Measurements from ENCODE around the gene MID2.
"Not testable (repeated sequence)": the region's sequence is repeated elsewhere in the genome, so short reads cannot be mapped to it uniquely, and the experiment has no call there.

The MID2 gene

DNA sequence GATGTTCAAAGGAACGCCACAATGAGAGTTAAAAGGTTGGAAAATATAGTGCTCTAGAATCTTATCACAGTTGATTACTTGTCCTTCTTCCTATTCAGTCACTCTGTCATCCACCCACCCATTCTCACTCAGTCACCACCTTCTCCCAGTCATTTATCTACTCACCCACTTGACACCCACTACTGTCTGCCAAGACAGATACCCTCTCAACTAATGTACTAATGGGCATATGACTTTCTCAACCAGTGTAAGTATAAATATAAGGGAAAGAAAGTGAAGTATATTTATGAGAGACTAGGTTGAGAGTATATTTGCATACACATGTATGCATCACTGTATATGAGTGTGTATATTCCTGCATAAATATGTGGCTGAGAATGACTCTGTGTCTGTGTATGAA, 20.0 kb downstream of the MID2 start:
- DNase-seq, result no peak

GRCh38 chrX:107848591-107848990, 22.9 kb downstream of the MID2 start:
- DNase-seq, result no peak

DNA sequence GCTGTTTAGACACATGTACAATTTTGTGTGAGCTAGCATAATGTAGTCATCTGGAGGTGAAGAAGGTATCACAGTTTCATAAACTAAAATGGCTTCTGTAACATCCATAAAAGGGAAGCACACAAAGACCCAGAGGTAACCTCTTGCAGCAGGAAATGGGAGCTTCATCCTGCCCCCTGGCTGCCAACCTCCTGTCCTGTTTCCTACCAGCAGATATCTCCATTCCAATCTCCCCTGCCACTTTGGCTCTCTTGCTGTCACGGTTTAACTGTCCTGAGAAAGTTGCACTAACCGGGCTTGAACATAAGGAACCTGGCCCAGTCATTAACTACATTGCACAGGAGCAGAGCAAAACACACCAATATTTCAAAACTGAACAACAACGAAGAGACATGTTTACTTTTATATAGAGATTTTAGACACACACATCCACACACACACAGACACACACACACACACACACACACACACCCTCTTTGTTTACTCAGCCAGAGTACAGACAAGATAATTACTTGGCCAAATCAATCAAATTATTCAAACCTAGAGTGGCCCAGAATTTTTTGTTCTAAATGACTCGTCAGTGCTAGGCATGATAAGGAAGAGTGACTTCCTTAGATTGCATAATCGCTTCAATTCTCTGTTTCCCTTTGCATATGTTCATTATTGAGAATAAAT, 24.2 kb downstream of the MID2 start:
- peak; percentile 43 for DNase-seq

DNA sequence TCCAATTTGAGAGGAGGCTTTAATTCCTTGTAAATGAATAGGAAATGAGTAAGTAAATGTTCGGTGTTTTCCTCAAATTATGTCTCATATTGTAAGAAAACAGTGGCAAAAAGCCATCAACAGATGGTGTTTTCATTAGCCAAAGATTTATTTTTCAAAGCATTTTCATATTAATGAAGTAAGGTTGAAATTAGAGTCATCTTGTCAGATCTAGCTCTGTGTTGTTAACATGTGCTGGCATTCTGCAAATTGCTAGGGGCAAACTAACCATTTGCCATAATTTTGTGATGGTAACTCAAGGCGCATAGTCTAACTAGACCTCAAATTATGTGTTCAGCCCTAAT, 24.7 kb downstream of the MID2 start:
- DNase-seq, result no peak

GRCh38 chrX:107851215-107851614, 25.5 kb downstream of the MID2 start:
- no peak for DNase-seq

- DNase-seq, result not testable (repeated sequence)
These were observed 26.0 kb downstream of the MID2 start for GRCh38 chrX:107851665-107852064.

- no peak for DNase-seq
These were observed 30.6 kb downstream of the MID2 start for GRCh38 chrX:107856289-107856688.

DNA sequence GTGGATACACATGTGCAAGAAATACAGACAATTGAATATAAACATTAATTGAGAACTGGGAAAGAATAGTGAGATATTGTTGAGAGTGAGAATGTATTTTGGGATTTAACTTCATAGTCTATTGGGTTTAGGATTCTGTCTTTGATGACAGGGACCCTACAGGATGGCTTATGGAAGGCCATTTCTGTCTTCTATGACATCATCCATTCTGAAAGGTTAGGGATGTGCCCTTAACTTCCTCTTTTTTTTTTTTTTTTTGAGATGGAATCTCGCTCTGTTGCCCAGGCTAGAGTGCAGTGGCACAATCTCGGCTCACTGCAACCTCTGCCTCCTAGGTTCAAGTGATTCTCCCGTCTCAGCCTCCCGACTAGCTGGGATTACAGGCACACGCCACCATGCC, 31.4 kb downstream of the MID2 start:
- DNase-seq, result not testable (repeated sequence)

DNA sequence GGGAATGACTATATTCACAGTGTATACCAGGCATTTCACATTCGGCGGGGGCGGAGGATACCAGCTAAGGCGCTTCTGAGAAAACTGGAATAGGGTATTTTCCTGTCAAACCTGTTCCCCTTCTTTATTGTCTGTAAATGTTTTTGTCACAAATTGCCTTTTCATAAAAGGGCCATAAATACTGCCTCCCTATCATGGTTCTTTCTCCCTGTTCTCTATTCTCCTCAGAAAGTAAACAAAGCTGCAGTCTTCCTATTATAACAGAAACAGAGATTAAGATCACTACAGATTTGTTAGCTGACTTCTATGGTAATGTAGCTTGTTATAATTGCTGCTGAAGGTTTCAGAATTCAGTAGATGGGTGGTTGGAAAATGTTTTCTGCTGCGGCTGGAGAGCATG, 32.2 kb downstream of the MID2 start:
- no peak for DNase-seq

GRCh38 chrX:107861056-107861455, 35.4 kb downstream of the MID2 start:
- DNase-seq, result peak; percentile 8

- DNase-seq, result no peak
These were observed 45.5 kb downstream of the MID2 start for GRCh38 chrX:107871136-107871535.

DNA sequence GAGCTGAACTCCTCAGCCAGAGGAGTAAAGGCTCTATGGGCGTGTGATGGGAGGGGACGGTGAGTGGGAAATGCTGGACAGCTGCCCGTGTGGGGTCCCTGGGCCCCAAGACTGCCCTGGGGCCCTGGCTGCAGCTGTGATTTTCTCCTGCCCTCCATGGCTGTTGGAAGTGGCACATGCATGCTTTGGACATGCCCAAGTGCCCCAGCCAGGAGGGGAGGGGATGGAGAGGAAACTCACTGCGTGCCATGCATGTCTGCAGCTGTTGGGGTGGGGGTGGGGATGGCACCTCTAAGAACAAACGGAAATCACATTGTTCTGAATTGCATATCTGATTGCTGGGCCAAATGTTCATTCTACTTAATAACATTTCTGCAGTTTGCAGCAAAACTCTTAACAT, 52.4 kb downstream of the MID2 start:
- DNase-seq, result no peak

GRCh38 chrX:107880054-107880610, 54.5 kb downstream of the MID2 start:
- DNase-seq, result no peak

- DNase-seq, result peak; percentile 18
These were observed 68.4 kb downstream of the MID2 start for GRCh38 chrX:107894038-107894437.

GRCh38 chrX:107902721-107903120, 77.1 kb downstream of the MID2 start:
- DNase-seq, result no peak

- DNase-seq, result no peak
These were observed 79.7 kb downstream of the MID2 start for GRCh38 chrX:107905366-107905765.

GRCh38 chrX:107924136-107924746, 98.6 kb downstream of the MID2 start:
- DNase-seq, result no peak

DNA sequence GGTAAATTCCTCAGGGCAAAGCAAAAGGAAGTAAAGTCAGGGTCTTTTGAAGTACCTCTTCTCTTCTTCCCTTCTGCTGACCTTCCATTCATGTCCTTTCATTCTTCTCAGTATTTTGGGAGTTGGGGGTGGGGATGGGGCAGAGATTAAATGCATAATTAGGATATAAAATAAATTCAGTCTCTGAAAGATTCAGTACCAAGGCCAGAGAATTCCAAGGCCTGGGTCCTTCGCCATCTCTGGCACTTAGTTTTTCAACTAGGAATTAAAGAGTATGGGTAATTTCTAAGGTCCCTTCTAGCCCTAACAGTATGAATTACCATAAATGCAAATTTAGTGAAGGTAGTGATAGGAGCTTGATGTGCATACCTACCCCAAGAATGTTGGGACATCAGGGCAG, 108.6 kb downstream of the MID2 start:
- DNase-seq, result no peak

DNA sequence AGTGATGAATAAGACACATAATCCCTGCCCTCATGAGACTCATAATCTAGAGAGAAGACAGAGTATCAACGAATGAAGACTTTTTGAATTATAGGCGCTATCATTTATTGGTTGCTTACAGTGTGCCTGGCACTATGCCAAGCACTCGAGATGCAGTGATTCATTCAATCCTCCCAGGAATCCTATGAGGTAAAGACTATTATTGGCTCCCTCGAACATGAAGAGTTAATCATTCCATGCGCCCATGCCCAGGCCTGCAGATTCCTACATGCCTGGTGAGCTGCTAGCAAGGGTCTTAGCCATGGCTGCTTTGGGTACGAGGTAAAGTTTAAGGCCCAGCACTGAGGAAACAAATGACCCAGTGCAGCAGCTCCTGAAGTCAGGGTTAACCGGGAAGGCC, 109.5 kb downstream of the MID2 start:
- peak; percentile 53 for DNase-seq

- peak; percentile 2 for DNase-seq
These were observed 110.2 kb downstream of the MID2 start for GRCh38 chrX:107935664-107936433.

GRCh38 chrX:107936434-107936730, 110.7 kb downstream of the MID2 start:
- DNase-seq, result no peak

- DNase-seq, result peak; percentile 3
These were observed 114.4 kb downstream of the MID2 start for GRCh38 chrX:107940095-107940494.

GRCh38 chrX:107955337-107955736, 129.7 kb downstream of the MID2 start:
- not testable (repeated sequence) for DNase-seq

DNA sequence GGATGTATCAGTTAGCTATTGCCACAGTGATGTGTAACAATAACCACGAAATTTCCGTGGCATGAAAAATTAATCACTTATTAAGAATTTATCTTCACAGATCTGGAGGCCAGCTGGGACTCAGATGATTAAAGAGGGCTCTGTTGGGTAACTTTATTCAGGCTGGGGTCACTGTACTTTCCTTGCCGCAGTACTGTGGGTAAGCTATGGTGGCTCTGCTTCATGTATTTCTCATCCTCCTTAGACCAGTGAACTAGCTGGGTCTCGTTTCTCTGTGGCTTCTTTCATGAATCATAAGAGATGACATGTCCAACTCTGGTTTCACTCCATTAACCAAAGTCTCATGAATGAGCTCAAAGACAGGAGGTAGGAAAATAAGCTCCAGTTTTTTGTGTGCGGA, 143.0 kb downstream of the MID2 start:
- DNase-seq, result peak; percentile 0
